MM.1S (cell line): ENCODE data around the gene DHCR7.
A peak's percentile ranks its signal among the peaks of the same experiment; 100 is the strongest.

Experiments
- DNase-seq: peaks from one replicate; pipeline ENCODE4 v3.0.0-alpha.2; 2015
- H2AFZ ChIP-seq: fragments of 300-600 bp; sonication (generic); 2 replicates; pipeline ENCODE4 v1.6.0; 2016; ENCODE audit warnings: antibody characterized with exemption, low read length
- H3F3A ChIP-seq: fragments of 300-600 bp; sonication (generic); 2 replicates; pipeline ENCODE4 v1.6.1; 2016; ENCODE audit warnings: mild to moderate bottlenecking, antibody characterized with exemption, low read length, moderate library complexity, mixed read lengths; ENCODE audit not compliant: insufficient read depth
- H3K27ac ChIP-seq: fragments of 300-600 bp; sonication (generic); 2 replicates; pipeline ENCODE4 v1.5.1; 2016; ENCODE audit warnings: mild to moderate bottlenecking, low read length
- H3K27me3 ChIP-seq: fragments of 300-600 bp; sonication (generic); replicated peaks from 2 replicates; pipeline ENCODE4 v1.6.0; 2016; ENCODE audit warnings: low read length; ENCODE audit not compliant: insufficient read depth
- H3K36me3 ChIP-seq: fragments of 300-600 bp; sonication (generic); replicated peaks from 2 replicates; pipeline ENCODE4 v1.6.1; 2016; ENCODE audit warnings: mild to moderate bottlenecking, low read length, mixed read lengths; ENCODE audit not compliant: insufficient read depth
- H3K4me1 ChIP-seq: fragments of 300-600 bp; sonication (generic); 2 replicates; pipeline ENCODE4 v1.6.1; 2016; ENCODE audit warnings: low read length, mixed read lengths
- H3K4me2 ChIP-seq: fragments of 300-600 bp; sonication (generic); 2 replicates; pipeline ENCODE4 v1.6.0; 2016; ENCODE audit warnings: low read depth, low read length
- H3K4me3 ChIP-seq: fragments of 300-600 bp; sonication (generic); 2 replicates; pipeline ENCODE4 v1.5.1; 2016; ENCODE audit warnings: low read length, mixed read lengths
- H3K79me2 ChIP-seq: fragments of 300-600 bp; sonication (generic); 2 replicates; pipeline ENCODE4 v1.6.1; 2016; ENCODE audit warnings: mixed run types, low read length, mixed read lengths
- H3K9ac ChIP-seq: fragments of 300-600 bp; sonication (generic); 2 replicates; pipeline ENCODE4 v1.6.1; 2016; ENCODE audit warnings: low read length, mixed read lengths
- H3K9me2 ChIP-seq: fragments of 300-600 bp; sonication (generic); replicated peaks from 2 replicates; pipeline ENCODE4 v1.6.1; 2016; ENCODE audit warnings: mild to moderate bottlenecking, low read length, mixed read lengths; ENCODE audit not compliant: insufficient read depth
- H3K9me3 ChIP-seq: fragments of 300-600 bp; sonication (generic); replicated peaks from 2 replicates; pipeline ENCODE4 v1.6.1; 2016; ENCODE audit warnings: mild to moderate bottlenecking, low read length, mixed read lengths; ENCODE audit not compliant: insufficient read depth
- H4K20me1 ChIP-seq: fragments of 300-600 bp; sonication (generic); 2 replicates; pipeline ENCODE4 v1.6.1; 2016; ENCODE audit warnings: mild to moderate bottlenecking, low read length, moderate library complexity, mixed read lengths; ENCODE audit not compliant: insufficient read depth
- EZH2 ChIP-seq: fragments of 300-600 bp; sonication (generic); optimal IDR thresholded peaks from 2 replicates; pipeline ENCODE3; 2017; ENCODE audit warnings: low read depth, mild to moderate bottlenecking, antibody characterized with exemption, low read length, mixed read lengths
- EZH2phosphoT487 ChIP-seq: fragments of 300-600 bp; sonication (generic); IDR thresholded peaks from 2 replicates; pipeline ENCODE4 v1.6.1; 2018; ENCODE audit warnings: antibody characterized with exemption, low read length
- TF ChIP-seq, protein P1 (sequence below): fragments of 300-600 bp; sonication (generic); IDR thresholded peaks from 2 replicates; pipeline ENCODE4 v1.5.1; 2016; ENCODE audit warnings: antibody characterized with exemption, low read length, mixed read lengths

Gene DHCR7

DNA sequence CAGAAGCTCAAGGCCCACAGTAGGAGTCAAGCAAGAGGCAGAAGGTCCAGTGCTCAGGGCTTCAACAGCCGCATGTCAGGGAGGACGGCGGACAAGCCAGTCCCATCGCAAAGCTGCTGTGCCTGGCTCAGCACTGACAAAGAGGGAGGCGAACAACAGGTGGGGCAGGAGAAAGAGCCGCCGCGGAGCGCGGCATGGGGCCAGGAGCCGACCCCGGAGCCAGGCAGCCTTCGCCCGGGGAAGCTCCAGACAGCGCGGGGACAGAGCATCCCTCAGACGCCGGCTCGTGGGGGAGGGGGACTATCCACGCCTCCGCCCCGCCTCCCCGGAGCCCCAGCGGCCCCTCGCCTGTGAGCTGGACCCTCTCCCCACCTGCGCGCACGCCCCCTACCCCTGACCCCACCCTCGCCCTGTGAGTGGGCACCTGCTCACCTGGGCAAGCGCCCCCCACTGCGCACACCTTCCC lies 369 bp downstream of the DHCR7 start:
- Histone ChIP-seq H3K4me1 (0 out of 2 replicates have a peak, but pooled peaks cover 6% of the 10 kb centered on the region), H3K27ac (no peak overlapping the region), H3K36me3 (no peaks in the 10 kb centered on the region), H3K79me2 (peaks cover 14% of the 10 kb centered on the region), H3K4me2 (peak overlapping the region; percentile 89), H2AFZ (peak overlapping the region; percentile 78), H4K20me1 (no peaks in the 10 kb centered on the region), H3K27me3 (no peaks in the 10 kb centered on the region), H3K9ac (peak overlapping the region; percentile 80; the same call in 1 of the 2 replicates), H3K4me3 (peak overlapping the region; percentile 97), H3K9me3 (no peaks in the 10 kb centered on the region), H3K9me2 (no peaks in the 10 kb centered on the region), H3F3A (peaks cover 3% of the 10 kb centered on the region; the same call in 1 of the 2 replicates)
- no peak for TF ChIP-seq EZH2phosphoT487
- TF ChIP-seq, protein P1, sequence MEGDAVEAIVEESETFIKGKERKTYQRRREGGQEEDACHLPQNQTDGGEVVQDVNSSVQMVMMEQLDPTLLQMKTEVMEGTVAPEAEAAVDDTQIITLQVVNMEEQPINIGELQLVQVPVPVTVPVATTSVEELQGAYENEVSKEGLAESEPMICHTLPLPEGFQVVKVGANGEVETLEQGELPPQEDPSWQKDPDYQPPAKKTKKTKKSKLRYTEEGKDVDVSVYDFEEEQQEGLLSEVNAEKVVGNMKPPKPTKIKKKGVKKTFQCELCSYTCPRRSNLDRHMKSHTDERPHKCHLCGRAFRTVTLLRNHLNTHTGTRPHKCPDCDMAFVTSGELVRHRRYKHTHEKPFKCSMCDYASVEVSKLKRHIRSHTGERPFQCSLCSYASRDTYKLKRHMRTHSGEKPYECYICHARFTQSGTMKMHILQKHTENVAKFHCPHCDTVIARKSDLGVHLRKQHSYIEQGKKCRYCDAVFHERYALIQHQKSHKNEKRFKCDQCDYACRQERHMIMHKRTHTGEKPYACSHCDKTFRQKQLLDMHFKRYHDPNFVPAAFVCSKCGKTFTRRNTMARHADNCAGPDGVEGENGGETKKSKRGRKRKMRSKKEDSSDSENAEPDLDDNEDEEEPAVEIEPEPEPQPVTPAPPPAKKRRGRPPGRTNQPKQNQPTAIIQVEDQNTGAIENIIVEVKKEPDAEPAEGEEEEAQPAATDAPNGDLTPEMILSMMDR: no peak
- TF ChIP-seq EZH2: no peak
- DNase-seq: peak; percentile 7

DNA sequence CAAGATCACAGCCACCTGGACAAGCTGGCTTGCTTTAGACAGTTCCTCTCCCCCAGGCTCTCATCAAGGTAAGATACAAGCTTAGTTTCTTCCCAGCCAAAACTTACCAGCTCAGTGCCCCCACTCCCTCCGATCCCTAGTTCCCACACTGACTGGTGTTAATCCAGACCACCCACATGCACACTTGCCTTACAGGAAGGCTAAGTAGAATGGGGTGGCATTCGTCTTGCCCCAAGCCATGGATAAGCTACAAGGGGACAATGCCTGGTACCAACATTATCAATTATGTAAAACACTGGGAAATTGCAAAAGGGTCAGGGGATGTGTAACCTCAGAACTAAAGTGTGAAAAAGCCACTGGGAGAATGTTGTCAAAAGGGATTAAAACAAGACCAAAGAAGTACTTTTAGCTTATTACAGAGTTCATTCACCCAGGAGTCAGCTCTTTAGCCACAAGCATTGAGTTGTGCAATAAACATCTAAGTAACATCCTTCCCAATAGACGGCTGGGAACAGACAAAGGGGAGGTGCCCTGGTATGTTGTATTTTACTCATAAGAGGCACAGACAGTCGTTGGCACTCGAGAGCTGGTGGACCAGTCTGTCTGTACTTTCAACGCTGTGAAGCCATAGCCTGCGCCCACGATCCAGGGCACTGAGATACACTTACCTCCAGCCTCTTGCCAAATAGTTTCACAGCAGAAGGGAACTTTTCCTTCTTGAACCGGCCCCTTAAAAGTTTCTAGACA lies 1.1 kb downstream of the DHCR7 start:
- H3K9me2 ChIP-seq: no peaks in the 10 kb centered on the region
- no peak overlapping the region for H3K27ac ChIP-seq
- H2AFZ ChIP-seq: peak overlapping the region; percentile 78
- TF ChIP-seq EZH2phosphoT487: no peak
- TF ChIP-seq, protein P1: no peak
- TF ChIP-seq EZH2: no peak
- H3K27me3 ChIP-seq: no peaks in the 10 kb centered on the region
- peaks cover 3% of the 10 kb centered on the region; the same call in 1 of the 2 replicates for H3F3A ChIP-seq
- DNase-seq: no peak
- no peaks in the 10 kb centered on the region for H4K20me1 ChIP-seq
- H3K9me3 ChIP-seq: no peaks in the 10 kb centered on the region
- 0 out of 2 replicates have a peak, but pooled peaks cover 3% of the 10 kb centered on the region for H3K4me1 ChIP-seq
- H3K9ac ChIP-seq: peak overlapping the region; percentile 80; the same call in 1 of the 2 replicates
- no peaks in the 10 kb centered on the region for H3K36me3 ChIP-seq
- peak overlapping the region; percentile 97 for H3K4me3 ChIP-seq
- H3K79me2 ChIP-seq: peaks cover 14% of the 10 kb centered on the region
- peak overlapping the region; percentile 89 for H3K4me2 ChIP-seq

DNA sequence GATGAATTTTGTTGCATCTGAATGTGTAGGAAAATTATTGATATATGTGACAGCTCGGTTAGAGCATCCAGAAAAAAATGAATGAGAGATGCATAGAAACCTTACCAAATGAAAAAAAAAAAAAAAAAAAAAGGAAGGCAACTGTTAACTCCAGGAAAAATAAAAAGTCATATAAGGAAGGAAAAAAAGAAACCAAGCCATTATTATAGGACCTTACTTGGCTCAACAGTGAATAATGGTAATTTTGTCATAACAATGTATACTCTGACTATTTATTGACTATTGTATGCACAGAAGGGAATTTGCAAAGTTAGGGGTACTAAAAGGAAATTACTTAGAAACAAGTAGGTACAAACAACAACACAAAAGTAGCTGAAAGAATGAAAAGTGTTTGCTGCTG lies 2.0 kb downstream of the DHCR7 start:
- Histone ChIP-seq H3K79me2 (peaks cover 14% of the 10 kb centered on the region), H3K9me2 (no peaks in the 10 kb centered on the region), H3K9ac (no peak overlapping the region), H3K4me3 (no peak overlapping the region), H3K4me1 (0 out of 2 replicates have a peak, but pooled peaks cover 3% of the 10 kb centered on the region), H3F3A (peaks cover 3% of the 10 kb centered on the region; the same call in 1 of the 2 replicates), H2AFZ (no peak overlapping the region), H3K4me2 (no peak overlapping the region), H4K20me1 (no peaks in the 10 kb centered on the region), H3K27me3 (no peaks in the 10 kb centered on the region), H3K27ac (no peak overlapping the region), H3K9me3 (no peaks in the 10 kb centered on the region), H3K36me3 (no peaks in the 10 kb centered on the region)
- DNase-seq: no peak
- TF ChIP-seq, protein P1: no peak
- no peak for TF ChIP-seq EZH2
- TF ChIP-seq EZH2phosphoT487: no peak
